Colon (tissue), 2 donors: ENCODE measurements around the gene SCO2.

ENCODE experiments used
- FAIRE-seq: peaks from 2 replicates; lab custom pipeline; 2012; peaks lifted over from hg19 to GRCh38; lab: Jason Lieb, UNC
- donor health status: control.
- donor health status: control.

The SCO2 gene

GRCh38 chr22:50531962-50532674 is 6.7 kb upstream of the SCO2 start:
- no peak for FAIRE-seq

GRCh38 chr22:50531546-50531961 is 6.2 kb upstream of the SCO2 start:
- FAIRE-seq, result no peak

- FAIRE-seq, result no peak
Measured at GRCh38 chr22:50530877-50531545, 5.6 kb upstream of the SCO2 start.

- FAIRE-seq, result no peak
Measured at GRCh38 chr22:50530580-50530876, 5.1 kb upstream of the SCO2 start.

- FAIRE-seq, result no peak
Measured at GRCh38 chr22:50529897-50530579, 4.6 kb upstream of the SCO2 start, which contains the start of gene TYMP. Gene TYMP, minus strand, starts transcription at chr22:50530012. Its CDS starts 303 bp downstream, at chr22:50529709.

GRCh38 chr22:50529416-50529896 is 4.1 kb upstream of the SCO2 start:
- no peak for FAIRE-seq

- FAIRE-seq, result no peak
Measured at GRCh38 chr22:50528682-50529415, 3.5 kb upstream of the SCO2 start.

GRCh38 chr22:50527921-50528681 is 2.7 kb upstream of the SCO2 start:
- no peak for FAIRE-seq

- FAIRE-seq, result no peak
Measured at GRCh38 chr22:50526834-50527801, 1.7 kb upstream of the SCO2 start.

- no peak for FAIRE-seq
Measured at GRCh38 chr22:50526108-50526833, 873 bp upstream of the SCO2 start.

GRCh38 chr22:50525858-50526107 is 385 bp upstream of the SCO2 start:
- FAIRE-seq, result no peak

GRCh38 chr22:50524676-50525103 is 708 bp downstream of the SCO2 start:
- no peak for FAIRE-seq

- no peak for FAIRE-seq
Measured at GRCh38 chr22:50523806-50524675, 1.4 kb downstream of the SCO2 start.

GRCh38 chr22:50523458-50523805 is 2.0 kb downstream of the SCO2 start:
- FAIRE-seq, result no peak

- no peak for FAIRE-seq
Measured at GRCh38 chr22:50522806-50523438, 2.5 kb downstream of the SCO2 start.

- FAIRE-seq, result no peak
Measured at GRCh38 chr22:50522208-50522805, 3.1 kb downstream of the SCO2 start.

GRCh38 chr22:50521710-50522109 is 3.7 kb downstream of the SCO2 start:
- no peak for FAIRE-seq

GRCh38 chr22:50520826-50521453 is 4.5 kb downstream of the SCO2 start:
- no peak for FAIRE-seq
